Raji (cell line): ENCODE data around the gene SIRT7.

ENCODE experiments used
- POLR2A ChIP-seq: IDR thresholded peaks from 2 replicates; pipeline ENCODE4 v1.6.1; 2011; ENCODE audit warnings: low read depth, low read length, control low read depth; ENCODE audit not compliant: insufficient read depth

Gene SIRT7

DNA sequence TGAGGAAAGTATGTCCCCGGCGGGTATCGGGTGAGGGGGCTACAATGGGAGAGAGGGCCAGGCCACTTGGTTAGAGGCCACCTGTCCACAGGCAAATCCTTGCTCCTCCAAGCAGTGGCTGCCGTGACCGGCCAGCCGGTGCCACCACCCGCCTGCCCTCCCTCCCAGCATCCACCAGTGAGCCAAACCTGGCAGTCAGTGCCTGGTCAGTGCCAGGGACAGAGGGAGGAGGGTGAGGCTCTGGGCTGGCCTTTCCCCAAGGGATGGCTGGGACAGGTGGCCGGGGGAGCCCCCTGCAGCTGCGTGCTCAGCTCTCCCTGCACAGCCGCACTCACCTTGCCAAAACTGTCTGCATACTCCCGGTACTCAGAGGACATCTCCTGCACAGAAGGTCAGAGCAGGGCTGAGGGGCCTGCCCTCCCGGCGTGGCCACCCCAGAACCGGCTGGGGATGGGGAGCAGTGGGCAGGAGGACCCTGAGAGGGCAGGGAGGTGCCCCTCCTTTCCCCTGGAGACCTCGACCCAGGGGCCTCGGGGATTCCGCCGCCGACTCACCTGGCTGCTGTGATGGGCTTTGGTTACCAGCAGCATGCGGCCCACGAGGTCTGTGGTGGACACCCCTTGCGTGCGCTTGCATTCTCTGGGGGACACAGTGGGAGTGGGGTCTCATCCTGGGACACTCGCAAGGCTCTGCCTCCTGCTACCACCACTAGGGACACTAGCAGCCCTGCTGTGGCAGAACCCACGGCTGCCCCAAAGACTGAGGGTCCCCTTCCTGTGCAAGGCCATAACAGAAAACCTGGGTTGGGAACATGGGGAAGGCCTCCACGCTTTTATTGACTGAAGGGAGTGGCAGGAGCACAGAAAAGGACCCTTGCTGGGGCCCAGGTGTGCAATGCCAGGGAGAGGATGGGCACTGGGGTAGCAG lies 10.5 kb downstream of the SIRT7 start:
- no peak for TF ChIP-seq POLR2A

DNA sequence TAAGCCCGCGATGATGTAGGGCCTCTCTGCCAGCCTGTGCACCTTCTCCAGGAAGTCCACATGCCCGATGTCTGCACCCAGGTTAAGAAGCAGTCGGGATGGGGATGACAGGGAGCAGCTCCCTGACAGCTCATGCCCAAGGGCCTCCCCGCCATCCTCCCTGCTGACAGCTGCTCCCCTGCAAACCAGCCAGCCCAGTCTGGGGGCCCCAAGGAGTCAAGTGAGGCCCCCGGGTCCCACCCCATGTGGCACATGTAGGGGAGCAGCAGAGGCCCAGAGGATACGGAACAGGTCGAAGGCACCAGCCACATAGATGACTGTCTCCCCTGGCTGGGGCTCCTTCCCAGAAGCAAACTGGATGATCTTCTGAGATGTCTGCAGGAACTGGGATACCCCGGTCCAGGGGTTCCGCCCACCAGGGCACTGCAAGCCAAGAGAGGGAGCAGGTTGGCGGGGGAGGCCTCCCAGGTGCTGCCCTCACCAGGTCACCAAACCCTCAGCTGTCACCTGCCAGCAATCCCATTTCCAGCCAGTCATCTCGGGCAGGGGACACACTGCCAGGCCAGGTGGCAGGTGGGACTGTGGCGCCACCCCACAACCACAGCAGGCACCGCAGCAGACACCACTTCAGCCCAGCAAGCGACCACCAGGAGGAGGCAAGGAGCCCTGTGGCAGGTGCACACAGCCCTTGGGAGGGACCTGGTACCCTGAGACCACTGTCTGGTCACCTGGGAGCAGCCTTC lies 11.3 kb downstream of the SIRT7 start:
- TF ChIP-seq POLR2A: no peak

DNA sequence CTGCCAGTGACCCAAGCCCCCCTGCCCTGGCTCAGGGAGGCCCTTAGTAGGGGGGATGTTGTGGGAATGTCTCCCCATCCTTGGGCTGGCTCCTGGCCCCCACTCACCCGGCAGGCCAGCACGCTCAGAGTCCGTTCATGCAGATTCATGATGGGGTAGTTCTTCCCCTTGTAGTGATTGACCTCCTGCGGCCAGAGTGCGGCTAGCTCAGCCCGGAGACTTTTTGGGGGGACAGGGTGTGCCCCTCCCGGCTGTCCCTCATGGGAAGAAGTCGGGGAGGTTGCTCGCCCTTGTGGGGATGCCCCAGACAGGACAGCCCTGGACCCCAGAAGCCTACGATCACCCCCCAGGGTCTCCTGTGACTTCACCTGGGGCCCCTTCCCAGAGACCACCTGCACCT lies 12.0 kb downstream of the SIRT7 start:
- no peak for TF ChIP-seq POLR2A

DNA sequence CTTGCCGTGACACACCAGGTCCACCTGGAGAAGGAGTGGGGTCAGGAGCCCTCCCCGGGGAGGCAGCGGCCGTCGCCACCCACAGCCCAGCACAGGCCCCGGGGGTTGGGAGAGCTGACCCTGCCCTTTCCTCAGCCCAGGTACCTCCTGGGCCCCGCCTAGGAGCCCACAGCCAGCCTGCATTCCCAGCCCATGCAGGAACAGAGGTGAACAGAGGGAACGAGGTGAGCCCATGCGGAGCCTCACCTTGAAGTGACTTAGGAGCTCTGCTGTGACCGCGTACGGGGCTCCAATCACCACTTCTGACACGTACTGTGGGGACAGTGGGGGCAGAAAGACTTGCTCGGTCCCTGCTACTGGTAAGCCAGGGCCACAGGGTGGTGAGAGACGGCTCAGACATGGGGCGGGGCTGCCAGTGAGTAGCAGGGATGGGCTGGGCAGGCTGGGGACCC lies 12.5 kb downstream of the SIRT7 start:
- no peak for TF ChIP-seq POLR2A

GRCh38 chr17:81904600-81905423 lies 13.2 kb downstream of the SIRT7 start:
- no peak for TF ChIP-seq POLR2A

DNA sequence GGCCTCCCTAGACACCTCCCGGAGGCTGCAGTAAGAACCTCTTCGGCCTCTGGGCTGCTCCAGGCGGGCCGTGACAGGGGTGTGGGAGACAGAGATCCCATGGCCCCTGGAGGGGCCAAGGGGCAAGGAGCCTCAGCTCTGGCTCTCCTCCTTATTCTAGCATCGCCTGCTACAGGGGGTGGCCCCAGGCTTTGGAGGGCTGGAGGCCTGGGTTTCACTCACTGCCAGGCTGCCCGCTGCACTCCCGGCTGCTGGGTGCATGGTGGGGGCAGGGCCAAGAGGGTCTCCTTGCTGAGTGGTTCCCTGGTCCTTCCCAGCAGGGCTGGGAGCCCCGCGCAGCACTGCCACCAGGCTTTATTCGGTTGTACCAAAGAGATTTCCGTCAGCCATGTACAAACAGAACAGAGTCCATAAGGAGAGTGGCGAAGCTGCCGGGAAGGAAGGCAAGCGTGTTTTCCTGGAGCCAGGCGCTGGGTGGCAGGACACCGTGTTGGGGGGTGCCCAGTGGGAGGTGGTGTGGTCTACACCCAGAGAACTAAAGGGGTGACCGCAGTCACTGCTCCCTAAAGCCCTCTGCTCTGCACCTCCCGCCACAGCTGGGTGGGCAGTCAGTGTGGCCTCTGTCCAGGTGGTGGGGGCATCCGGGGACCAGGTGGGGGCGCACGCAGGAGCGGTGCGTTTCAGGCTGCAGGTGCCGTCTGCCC lies 13.9 kb downstream of the SIRT7 start:
- no peak for TF ChIP-seq POLR2A

GRCh38 chr17:81903415-81903831 lies 14.6 kb downstream of the SIRT7 start:
- TF ChIP-seq POLR2A: no peak

- no peak for TF ChIP-seq POLR2A
Measured at GRCh38 chr17:81902653-81903414, 15.1 kb downstream of the SIRT7 start.

DNA sequence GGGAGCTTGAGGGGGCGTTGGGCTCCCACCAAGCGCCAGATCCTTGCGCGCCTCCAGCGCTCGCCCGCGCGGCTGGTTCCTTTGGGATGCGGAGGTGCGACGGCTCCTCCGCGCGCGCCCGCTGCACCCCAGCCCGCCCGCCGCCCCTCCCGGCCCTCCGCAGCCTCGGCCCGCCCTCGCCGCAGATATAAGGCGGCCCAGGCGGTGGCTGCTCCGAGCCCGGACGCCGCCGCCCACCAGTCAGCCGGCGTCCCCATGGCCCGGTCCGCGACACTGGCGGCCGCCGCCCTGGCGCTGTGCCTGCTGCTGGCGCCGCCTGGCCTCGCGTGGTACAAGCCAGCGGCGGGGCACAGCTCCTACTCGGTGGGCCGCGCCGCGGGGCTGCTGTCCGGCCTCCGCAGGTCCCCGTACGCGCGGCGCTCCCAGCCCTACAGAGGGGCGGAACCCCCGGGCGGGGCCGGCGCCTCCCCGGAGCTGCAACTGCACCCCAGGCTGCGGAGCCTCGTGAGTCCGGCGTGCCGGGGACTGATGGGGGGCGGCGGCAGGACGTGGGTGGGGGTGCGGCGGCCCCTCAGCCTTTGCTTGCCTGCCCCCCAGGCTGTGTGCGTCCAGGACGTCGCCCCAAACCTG lies 15.8 kb downstream of the SIRT7 start, which contains the start of gene NPB:
Gene NPB, plus strand, starts transcription at position 216 of the 630 bp plus-strand sequence. Its CDS starts 40 bp downstream, at position 256.
- no peak for TF ChIP-seq POLR2A

DNA sequence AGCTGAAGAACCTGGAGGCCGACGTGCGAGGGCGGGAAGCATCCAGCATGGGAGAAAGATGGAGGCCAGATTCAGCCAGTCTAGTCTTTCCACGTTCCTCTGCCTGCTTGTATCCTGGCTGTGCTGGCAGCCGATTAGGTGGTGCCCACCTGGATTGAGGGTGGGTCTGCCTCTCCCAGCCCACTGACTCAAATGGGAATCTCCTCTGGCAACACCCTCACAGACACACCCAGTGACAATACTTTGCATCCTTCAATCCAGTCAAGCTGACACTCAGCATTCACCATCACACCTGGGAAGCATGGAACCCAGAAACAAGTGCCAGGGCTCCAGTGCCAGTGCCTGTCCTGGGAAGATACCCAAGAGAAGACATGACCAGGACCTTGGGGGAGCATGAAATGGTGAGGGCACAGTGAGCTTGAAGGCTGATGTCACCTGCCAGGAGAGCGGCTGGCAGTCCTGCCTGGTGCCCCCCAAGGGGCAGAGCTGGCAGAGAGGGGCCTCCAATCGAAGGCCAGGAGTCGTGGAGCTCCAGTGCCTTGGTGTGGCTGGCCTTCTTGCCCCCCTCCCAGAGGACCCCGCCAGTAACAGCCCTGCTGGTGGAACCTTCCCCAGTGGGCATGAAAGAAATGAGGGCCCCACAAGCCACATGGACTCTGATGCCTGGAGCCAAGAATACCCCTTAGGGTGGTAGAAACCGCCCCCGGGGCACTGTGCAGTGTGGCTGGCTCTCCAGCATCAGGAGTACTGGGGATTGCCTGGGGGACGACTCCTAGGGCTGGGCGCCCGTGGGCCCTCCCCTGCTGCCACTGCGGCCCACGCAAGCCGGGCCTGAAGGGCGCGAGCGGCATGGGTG lies 16.6 kb downstream of the SIRT7 start:
- TF ChIP-seq POLR2A: no peak

- no peak for TF ChIP-seq POLR2A
Measured at GRCh38 chr17:81900181-81900820, 17.7 kb downstream of the SIRT7 start.
